ENCODE data around the gene SEPTIN12.

SEPTIN12 gene, protein sequence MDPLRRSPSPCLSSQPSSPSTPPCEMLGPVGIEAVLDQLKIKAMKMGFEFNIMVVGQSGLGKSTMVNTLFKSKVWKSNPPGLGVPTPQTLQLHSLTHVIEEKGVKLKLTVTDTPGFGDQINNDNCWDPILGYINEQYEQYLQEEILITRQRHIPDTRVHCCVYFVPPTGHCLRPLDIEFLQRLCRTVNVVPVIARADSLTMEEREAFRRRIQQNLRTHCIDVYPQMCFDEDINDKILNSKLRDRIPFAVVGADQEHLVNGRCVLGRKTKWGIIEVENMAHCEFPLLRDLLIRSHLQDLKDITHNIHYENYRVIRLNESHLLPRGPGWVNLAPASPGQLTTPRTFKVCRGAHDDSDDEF

DNA sequence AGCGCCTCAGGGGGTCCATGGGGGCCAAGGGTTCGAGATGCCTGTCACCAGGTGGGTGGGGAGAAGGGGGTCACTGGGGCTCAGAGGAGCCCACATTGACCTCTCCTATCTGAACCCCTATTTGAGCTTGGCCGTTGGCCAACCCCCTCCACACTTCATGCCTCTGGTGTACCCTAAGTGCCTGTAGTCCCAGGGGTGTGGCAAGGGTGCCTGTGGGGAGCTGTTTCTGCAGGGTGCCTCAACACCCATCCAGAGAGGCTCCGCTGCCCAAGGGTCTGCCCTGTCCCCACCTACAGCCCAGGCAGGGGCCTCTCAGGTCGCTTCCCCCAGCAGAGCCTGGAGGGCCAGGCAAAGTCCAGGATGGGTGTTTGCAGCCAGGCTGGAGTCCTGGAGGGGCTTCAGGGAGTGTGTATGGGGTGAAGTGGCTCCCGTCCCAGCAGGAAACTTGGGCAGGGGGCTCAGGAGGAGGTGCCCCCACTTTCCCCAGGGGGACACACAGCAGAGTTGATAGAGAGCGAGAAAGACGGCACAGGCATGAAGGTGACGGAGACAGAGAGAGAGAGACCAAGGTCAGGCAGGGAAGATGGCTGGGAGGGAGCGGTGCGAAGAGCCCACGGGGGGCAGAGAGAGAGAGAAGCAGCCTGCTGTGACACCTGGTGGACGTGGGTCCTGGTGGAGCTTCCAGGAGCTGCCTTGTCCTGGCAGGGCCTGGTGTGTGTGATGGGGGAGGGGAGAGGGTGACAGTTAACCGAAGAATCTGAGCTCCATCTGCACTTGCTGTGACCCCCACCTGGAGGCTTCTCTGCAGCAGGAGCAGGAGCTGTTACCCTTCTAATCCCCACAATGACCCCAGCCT, at the start of gene SEPTIN12:
SEPTIN12 (minus strand) TSS at position 719 of the 856 bp plus-strand sequence; CDS start at position 19, 700 bp downstream.
- Histone ChIP-seq H3K4me3 (replicated peaks; ENCODE audit: low read depth, low read length) (no peak within 1 kb of the TSS), H3K27me3 (replicated peaks; ENCODE audit: control insufficient read depth, insufficient read depth, low read length) (no peaks in the 10 kb centered on the region), H3K36me3 (ENCODE audit: control insufficient read depth, insufficient read depth, low read length) (no peaks in the 10 kb centered on the region)
- DNase-seq (ENCODE audit: extremely low read depth, insufficient read length): no peak
- TF ChIP-seq, protein P1, sequence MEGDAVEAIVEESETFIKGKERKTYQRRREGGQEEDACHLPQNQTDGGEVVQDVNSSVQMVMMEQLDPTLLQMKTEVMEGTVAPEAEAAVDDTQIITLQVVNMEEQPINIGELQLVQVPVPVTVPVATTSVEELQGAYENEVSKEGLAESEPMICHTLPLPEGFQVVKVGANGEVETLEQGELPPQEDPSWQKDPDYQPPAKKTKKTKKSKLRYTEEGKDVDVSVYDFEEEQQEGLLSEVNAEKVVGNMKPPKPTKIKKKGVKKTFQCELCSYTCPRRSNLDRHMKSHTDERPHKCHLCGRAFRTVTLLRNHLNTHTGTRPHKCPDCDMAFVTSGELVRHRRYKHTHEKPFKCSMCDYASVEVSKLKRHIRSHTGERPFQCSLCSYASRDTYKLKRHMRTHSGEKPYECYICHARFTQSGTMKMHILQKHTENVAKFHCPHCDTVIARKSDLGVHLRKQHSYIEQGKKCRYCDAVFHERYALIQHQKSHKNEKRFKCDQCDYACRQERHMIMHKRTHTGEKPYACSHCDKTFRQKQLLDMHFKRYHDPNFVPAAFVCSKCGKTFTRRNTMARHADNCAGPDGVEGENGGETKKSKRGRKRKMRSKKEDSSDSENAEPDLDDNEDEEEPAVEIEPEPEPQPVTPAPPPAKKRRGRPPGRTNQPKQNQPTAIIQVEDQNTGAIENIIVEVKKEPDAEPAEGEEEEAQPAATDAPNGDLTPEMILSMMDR (IDR thresholded peaks at IDR 0.05; ENCODE audit: insufficient read depth, low read length, poor library complexity, severe bottlenecking): no peak

DNA sequence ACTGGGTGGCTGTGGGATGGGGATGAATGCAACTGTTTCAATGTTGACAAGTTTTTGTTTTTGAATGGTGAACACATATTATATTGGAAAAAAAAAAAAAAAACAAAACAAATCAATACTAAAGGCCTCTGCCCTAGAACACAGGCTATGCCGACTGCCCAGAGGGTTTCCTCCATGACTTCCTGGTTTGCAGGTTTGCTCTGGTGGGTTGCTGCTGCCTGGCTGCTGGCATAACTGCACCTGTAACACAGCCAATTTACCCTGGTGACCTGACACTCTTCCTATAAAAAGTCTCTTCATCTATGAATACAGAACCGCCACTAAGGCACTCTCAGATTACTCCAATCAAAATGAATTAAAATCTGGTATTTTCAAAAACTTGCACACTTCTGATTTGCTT, 48.6 kb upstream of the SEPTIN12 start:
- DNase-seq (ENCODE audit: extremely low read depth, insufficient read length): no peak
- TF ChIP-seq, protein P1 (IDR thresholded peaks at IDR 0.05; ENCODE audit: insufficient read depth, low read length, poor library complexity, severe bottlenecking): no peak
- no peak overlapping the region for H3K4me3 ChIP-seq (replicated peaks; ENCODE audit: low read depth, low read length)
- H3K27me3 ChIP-seq (replicated peaks; ENCODE audit: control insufficient read depth, insufficient read depth, low read length): no peaks in the 10 kb centered on the region
- peaks cover 34% of the 10 kb centered on the region for H3K36me3 ChIP-seq (ENCODE audit: control insufficient read depth, insufficient read depth, low read length)

DNA sequence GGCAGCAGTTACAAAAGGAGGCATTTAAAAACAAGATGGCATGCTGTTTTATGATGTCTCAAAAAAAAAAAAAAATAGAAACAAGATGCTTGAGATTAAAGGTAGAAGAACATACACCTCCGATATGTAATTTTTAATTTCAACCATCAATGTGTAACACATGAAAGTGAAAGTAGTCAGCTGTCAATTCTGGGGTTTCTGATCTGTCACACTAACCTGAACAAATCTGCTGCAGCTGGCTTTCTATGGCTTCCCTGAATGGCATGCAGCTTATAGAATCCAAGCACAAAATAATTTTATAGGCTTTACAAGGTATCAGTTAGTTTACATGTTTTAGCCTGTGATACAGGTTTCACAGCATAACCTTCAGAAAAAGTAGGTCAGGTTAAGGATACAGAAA, 45.4 kb upstream of the SEPTIN12 start:
- Histone ChIP-seq H3K4me3 (replicated peaks; ENCODE audit: low read depth, low read length) (no peak overlapping the region), H3K27me3 (replicated peaks; ENCODE audit: control insufficient read depth, insufficient read depth, low read length) (no peaks in the 10 kb centered on the region), H3K36me3 (ENCODE audit: control insufficient read depth, insufficient read depth, low read length) (peaks cover 30% of the 10 kb centered on the region)
- DNase-seq (ENCODE audit: extremely low read depth, insufficient read length): no peak
- TF ChIP-seq, protein P1 (IDR thresholded peaks at IDR 0.05; ENCODE audit: insufficient read depth, low read length, poor library complexity, severe bottlenecking): no peak

DNA sequence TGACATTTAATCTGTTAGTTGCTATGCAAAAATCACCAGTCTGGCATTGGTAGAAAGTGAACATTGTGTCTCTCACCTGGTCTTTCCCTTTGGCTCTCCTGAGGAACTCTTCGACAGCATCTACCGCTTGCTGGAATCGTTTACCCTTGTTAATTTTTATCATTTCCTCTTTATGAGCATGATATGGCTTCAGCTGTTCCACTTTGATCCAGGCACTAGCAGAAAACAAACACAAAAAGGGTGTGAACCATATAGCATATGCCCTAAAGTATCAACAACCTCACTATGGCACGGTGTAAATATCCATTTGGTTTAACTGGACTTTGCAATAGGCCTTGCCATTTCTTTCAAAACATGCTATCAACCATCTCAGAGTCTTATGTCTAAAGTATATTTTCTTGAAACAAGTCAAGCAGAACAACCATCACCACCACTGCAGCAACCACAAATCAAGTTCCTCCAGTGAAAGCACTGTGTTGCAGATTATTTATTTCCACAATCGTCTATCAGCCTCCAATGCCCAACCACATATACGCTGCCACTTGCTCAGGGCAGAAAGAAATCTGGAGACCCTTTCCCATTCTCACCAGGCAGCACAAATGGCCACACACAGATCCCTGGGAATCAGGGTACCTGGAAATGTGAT, 44.7 kb upstream of the SEPTIN12 start:
- Histone ChIP-seq H3K4me3 (replicated peaks; ENCODE audit: low read depth, low read length) (no peak overlapping the region), H3K27me3 (replicated peaks; ENCODE audit: control insufficient read depth, insufficient read depth, low read length) (no peaks in the 10 kb centered on the region), H3K36me3 (ENCODE audit: control insufficient read depth, insufficient read depth, low read length) (peaks cover 31% of the 10 kb centered on the region)
- TF ChIP-seq, protein P1 (IDR thresholded peaks at IDR 0.05; ENCODE audit: insufficient read depth, low read length, poor library complexity, severe bottlenecking): no peak
- no peak for DNase-seq (ENCODE audit: extremely low read depth, insufficient read length)

DNA sequence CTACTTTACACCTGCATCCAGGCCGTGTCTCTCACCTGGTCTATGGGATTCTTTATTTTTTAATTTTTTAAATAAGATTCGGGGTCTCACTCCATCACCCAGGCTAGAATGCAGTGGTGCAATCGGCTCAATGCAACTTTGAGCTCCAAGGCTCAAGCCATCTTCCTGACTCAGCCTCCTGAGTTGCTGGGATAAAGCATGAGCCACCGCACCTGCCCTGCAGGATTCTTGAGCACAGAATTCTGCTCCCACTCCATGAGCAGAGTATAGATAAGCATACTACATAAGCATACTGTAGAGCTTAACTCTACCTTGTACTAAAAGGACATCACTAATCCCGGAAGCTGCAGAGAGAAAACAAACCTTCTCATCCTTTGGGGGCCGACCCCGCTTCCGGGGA, 43.5 kb upstream of the SEPTIN12 start:
- H3K4me3 ChIP-seq (replicated peaks; ENCODE audit: low read depth, low read length): no peak overlapping the region
- TF ChIP-seq, protein P1 (IDR thresholded peaks at IDR 0.05; ENCODE audit: insufficient read depth, low read length, poor library complexity, severe bottlenecking): no peak
- H3K36me3 ChIP-seq (ENCODE audit: control insufficient read depth, insufficient read depth, low read length): peaks cover 35% of the 10 kb centered on the region
- no peak for DNase-seq (ENCODE audit: extremely low read depth, insufficient read length)
- no peaks in the 10 kb centered on the region for H3K27me3 ChIP-seq (replicated peaks; ENCODE audit: control insufficient read depth, insufficient read depth, low read length)
